WTC11 (cell line): Measurements from ENCODE around the gene DYNC1I1. TPM values are rescaled to one million over a fixed set of nuclear protein-coding genes. Genes with fewer than 3 reads are reported as not detected.

Experiments used
- ATAC-seq: fragments of 200-7000 bp; cut with Tn5 transposase; 2 replicates; pipeline ENCODE4 v1.10.0; 2021; ENCODE audit warnings: mild to moderate bottlenecking, moderate library complexity
- CTCF ChIA-PET: fragments of 300-600 bp; sonication (Branson Sonifier 250); formaldehyde crosslinking; loops from one replicate; lab custom pipeline; 2021; ENCODE audit warnings: antibody characterized with exemption; lab: Charles Lee
- POLR2A ChIA-PET: fragments of 350-600 bp; sonication (Branson Sonifier 250); formaldehyde crosslinking; loops from one replicate; lab custom pipeline; 2021; ENCODE audit warnings: antibody characterized with exemption; lab: Charles Lee
- DNase-seq: peaks from one replicate; pipeline ENCODE4 v3.0.0; 2021; ENCODE audit warnings: low spot score
- H3K27ac Mint-ChIP-seq: 2 replicates; pipeline ENCODE4 v1.8.0; 2021; ENCODE audit warnings: mixed read lengths
- H3K27me3 Mint-ChIP-seq: 2 replicates; pipeline ENCODE4 v1.8.0; 2021; ENCODE audit warnings: low read depth, mild to moderate bottlenecking, moderate library complexity, mixed read lengths
- H3K36me3 Mint-ChIP-seq: 2 replicates; pipeline ENCODE4 v1.8.0; 2021; ENCODE audit warnings: mixed read lengths
- H3K4me1 Mint-ChIP-seq: 2 replicates; pipeline ENCODE4 v1.8.0; 2022; ENCODE audit warnings: mixed read lengths
- H3K4me3 Mint-ChIP-seq: 2 replicates; pipeline ENCODE4 v1.8.0; 2021; ENCODE audit warnings: mild to moderate bottlenecking, moderate library complexity, mixed read lengths
- H3K9me3 Mint-ChIP-seq: 2 replicates; pipeline ENCODE4 v1.8.0; 2021; ENCODE audit warnings: mixed read lengths
- E2F5 ChIP-seq: sonication (generic); formaldehyde crosslinking; IDR thresholded peaks from 2 replicates; pipeline ENCODE4 v1.8.1; 2022; ENCODE audit warnings: mild to moderate bottlenecking, moderate library complexity, missing genetic modification reagents
- FOXP1 ChIP-seq: sonication (generic); formaldehyde crosslinking; IDR thresholded peaks from 2 replicates; pipeline ENCODE4 v1.8.0; 2022; ENCODE audit warnings: missing genetic modification reagents, mild to moderate bottlenecking, moderate library complexity, borderline replicate concordance
- HMGA2 ChIP-seq: fragments of 250-450 bp; sonication (Bioruptor Pico); IDR thresholded peaks from 2 replicates; pipeline ENCODE4 v1.4.0; 2021; ENCODE audit warnings: mild to moderate bottlenecking, moderate library complexity
- JUN ChIP-seq: sonication (generic); formaldehyde crosslinking; IDR thresholded peaks from 2 replicates; pipeline ENCODE4 v1.8.0; 2023; ENCODE audit warnings: mild to moderate bottlenecking, missing genetic modification reagents
- NFATC4 ChIP-seq: fragments of 250-450 bp; sonication (Bioruptor Pico); IDR thresholded peaks from 2 replicates; pipeline ENCODE4 v1.9.0; 2021; ENCODE audit warnings: mild to moderate bottlenecking
- NR3C1 ChIP-seq: sonication (generic); formaldehyde crosslinking; conservative IDR thresholded peaks from 2 replicates; pipeline ENCODE4 v1.8.1; 2023; ENCODE audit warnings: low read depth, mild to moderate bottlenecking, missing genetic modification reagents
- SMAD3 ChIP-seq: sonication (generic); formaldehyde crosslinking; IDR thresholded peaks from 2 replicates; pipeline ENCODE4 v1.8.0; 2022; ENCODE audit warnings: missing genetic modification reagents, mild to moderate bottlenecking, borderline replicate concordance
- STAT6 ChIP-seq: sonication (generic); formaldehyde crosslinking; conservative IDR thresholded peaks from 2 replicates; pipeline ENCODE4 v1.8.1; 2023; ENCODE audit warnings: mild to moderate bottlenecking, low read depth, missing genetic modification reagents, moderate library complexity
- TCF7 ChIP-seq: sonication (generic); formaldehyde crosslinking; IDR thresholded peaks from 2 replicates; pipeline ENCODE4 v1.8.0; 2022; ENCODE audit warnings: mild to moderate bottlenecking, low read depth, missing genetic modification reagents, moderate library complexity
- ZNF263 ChIP-seq: sonication (generic); formaldehyde crosslinking; IDR thresholded peaks from 2 replicates; pipeline ENCODE4 v1.8.1; 2022; ENCODE audit warnings: low read depth, mild to moderate bottlenecking, moderate library complexity, missing genetic modification reagents
- ZNF423 ChIP-seq: fragments of 250-450 bp; sonication (Bioruptor Pico); IDR thresholded peaks from 2 replicates; pipeline ENCODE4 v2.1.2; 2022; ENCODE audit warnings: mild to moderate bottlenecking, moderate library complexity
- ZNF671 ChIP-seq: fragments of 250-450 bp; sonication (Bioruptor Pico); IDR thresholded peaks from 2 replicates; pipeline ENCODE4 v1.8.0; 2021; ENCODE audit warnings: mild to moderate bottlenecking
- total RNA-seq: library from RNA; stranded (reverse); gene quantifications from 3 replicates; pipeline ENCODE4 v1.2.3, GENCODE V29; 2021
- TF ChIP-seq, protein P1 (sequence below): sonication (generic); formaldehyde crosslinking; IDR thresholded peaks from 2 replicates; pipeline ENCODE4 v1.8.0; 2023; ENCODE audit warnings: missing genetic modification reagents
- TF ChIP-seq, protein P2 (sequence below): sonication (generic); formaldehyde crosslinking; IDR thresholded peaks from 2 replicates; pipeline ENCODE4 v1.8.1; 2023; ENCODE audit warnings: mild to moderate bottlenecking, missing genetic modification reagents
- TF ChIP-seq, protein P3 (sequence below): fragments of 250-450 bp; sonication (Bioruptor Pico); IDR thresholded peaks from 2 replicates; pipeline ENCODE4 v1.9.0; 2021; ENCODE audit warnings: mild to moderate bottlenecking, borderline replicate concordance

The DYNC1I1 gene
- total RNA-seq, 1 experiment from 2014 or later = 2.8 TPM

DNA sequence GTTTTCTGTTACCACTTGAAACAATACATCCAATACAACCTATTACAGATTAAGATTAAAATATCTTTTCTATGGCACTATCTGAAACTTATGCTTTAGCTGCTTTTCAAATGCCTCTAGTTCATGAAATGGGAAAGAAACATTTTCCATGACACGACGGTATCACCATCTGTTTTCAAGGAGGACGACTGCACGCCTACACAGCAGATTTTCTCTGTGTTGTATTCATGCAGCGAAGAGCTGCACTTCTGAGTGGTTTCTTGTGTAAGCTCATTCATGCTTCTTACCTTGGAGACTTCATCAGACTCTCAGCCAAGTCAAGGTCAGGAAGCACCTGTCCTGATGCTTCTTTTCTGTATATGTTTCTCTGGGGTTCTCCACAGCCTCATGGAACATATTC lies 179.2 kb downstream of the DYNC1I1 start:
- DNase-seq = no peak
- H3K27me3 Mint-ChIP-seq = no peaks in the 10 kb centered on the region
- no peak for ATAC-seq
- H3K4me1 Mint-ChIP-seq = no peaks in the 10 kb centered on the region; the same call in 1 of the 2 replicates
- H3K9me3 Mint-ChIP-seq = no peaks in the 10 kb centered on the region
- no peak overlapping the region for H3K4me3 Mint-ChIP-seq
- POLR2A ChIA-PET = no interaction called here
- no peak for TF ChIP-seq NFATC4 (CRISPR knock-in tag)
- TF ChIP-seq ZNF263 (CRISPR knock-in tag) = no peak
- no peak for TF ChIP-seq FOXP1
- no peak for TF ChIP-seq E2F5 (CRISPR knock-in tag)
- TF ChIP-seq STAT6 (CRISPR knock-in tag) = no peak
- TF ChIP-seq, protein P1, sequence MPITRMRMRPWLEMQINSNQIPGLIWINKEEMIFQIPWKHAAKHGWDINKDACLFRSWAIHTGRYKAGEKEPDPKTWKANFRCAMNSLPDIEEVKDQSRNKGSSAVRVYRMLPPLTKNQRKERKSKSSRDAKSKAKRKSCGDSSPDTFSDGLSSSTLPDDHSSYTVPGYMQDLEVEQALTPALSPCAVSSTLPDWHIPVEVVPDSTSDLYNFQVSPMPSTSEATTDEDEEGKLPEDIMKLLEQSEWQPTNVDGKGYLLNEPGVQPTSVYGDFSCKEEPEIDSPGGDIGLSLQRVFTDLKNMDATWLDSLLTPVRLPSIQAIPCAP (CRISPR knock-in tag) = no peak
- TF ChIP-seq, protein P2, sequence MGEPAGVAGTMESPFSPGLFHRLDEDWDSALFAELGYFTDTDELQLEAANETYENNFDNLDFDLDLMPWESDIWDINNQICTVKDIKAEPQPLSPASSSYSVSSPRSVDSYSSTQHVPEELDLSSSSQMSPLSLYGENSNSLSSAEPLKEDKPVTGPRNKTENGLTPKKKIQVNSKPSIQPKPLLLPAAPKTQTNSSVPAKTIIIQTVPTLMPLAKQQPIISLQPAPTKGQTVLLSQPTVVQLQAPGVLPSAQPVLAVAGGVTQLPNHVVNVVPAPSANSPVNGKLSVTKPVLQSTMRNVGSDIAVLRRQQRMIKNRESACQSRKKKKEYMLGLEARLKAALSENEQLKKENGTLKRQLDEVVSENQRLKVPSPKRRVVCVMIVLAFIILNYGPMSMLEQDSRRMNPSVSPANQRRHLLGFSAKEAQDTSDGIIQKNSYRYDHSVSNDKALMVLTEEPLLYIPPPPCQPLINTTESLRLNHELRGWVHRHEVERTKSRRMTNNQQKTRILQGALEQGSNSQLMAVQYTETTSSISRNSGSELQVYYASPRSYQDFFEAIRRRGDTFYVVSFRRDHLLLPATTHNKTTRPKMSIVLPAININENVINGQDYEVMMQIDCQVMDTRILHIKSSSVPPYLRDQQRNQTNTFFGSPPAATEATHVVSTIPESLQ (CRISPR knock-in tag) = no peak
- H3K36me3 Mint-ChIP-seq = no peaks in the 10 kb centered on the region
- CTCF ChIA-PET = no interaction called here
- H3K27ac Mint-ChIP-seq = no peak overlapping the region

- Mint-ChIP-seq H3K27me3 (no peaks in the 10 kb centered on the region), H3K36me3 (no peaks in the 10 kb centered on the region), H3K27ac (no peak overlapping the region), H3K4me1 (no peaks in the 10 kb centered on the region; the same call in 1 of the 2 replicates), H3K9me3 (no peaks in the 10 kb centered on the region), H3K4me3 (no peak overlapping the region)
- TF ChIP-seq, protein P3, sequence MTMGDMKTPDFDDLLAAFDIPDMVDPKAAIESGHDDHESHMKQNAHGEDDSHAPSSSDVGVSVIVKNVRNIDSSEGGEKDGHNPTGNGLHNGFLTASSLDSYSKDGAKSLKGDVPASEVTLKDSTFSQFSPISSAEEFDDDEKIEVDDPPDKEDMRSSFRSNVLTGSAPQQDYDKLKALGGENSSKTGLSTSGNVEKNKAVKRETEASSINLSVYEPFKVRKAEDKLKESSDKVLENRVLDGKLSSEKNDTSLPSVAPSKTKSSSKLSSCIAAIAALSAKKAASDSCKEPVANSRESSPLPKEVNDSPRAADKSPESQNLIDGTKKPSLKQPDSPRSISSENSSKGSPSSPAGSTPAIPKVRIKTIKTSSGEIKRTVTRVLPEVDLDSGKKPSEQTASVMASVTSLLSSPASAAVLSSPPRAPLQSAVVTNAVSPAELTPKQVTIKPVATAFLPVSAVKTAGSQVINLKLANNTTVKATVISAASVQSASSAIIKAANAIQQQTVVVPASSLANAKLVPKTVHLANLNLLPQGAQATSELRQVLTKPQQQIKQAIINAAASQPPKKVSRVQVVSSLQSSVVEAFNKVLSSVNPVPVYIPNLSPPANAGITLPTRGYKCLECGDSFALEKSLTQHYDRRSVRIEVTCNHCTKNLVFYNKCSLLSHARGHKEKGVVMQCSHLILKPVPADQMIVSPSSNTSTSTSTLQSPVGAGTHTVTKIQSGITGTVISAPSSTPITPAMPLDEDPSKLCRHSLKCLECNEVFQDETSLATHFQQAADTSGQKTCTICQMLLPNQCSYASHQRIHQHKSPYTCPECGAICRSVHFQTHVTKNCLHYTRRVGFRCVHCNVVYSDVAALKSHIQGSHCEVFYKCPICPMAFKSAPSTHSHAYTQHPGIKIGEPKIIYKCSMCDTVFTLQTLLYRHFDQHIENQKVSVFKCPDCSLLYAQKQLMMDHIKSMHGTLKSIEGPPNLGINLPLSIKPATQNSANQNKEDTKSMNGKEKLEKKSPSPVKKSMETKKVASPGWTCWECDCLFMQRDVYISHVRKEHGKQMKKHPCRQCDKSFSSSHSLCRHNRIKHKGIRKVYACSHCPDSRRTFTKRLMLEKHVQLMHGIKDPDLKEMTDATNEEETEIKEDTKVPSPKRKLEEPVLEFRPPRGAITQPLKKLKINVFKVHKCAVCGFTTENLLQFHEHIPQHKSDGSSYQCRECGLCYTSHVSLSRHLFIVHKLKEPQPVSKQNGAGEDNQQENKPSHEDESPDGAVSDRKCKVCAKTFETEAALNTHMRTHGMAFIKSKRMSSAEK (CRISPR knock-in tag) = no peak
- no peak for TF ChIP-seq ZNF671 (CRISPR knock-in tag)
- TF ChIP-seq NR3C1 (CRISPR knock-in tag) = no peak
- no peak for TF ChIP-seq SMAD3 (CRISPR knock-in tag)
- no peak for TF ChIP-seq JUN (CRISPR knock-in tag)
- no peak for TF ChIP-seq TCF7 (CRISPR knock-in tag)
- no peak for TF ChIP-seq ZNF423 (CRISPR knock-in tag)
- no peak for TF ChIP-seq STAT6 (CRISPR knock-in tag)
- no peak for TF ChIP-seq HMGA2
- ChIA-PET POLR2A (no interaction called here), CTCF (no interaction called here)
- ATAC-seq (no peak), DNase-seq (no peak)
Measured at GRCh38 chr7:95951997-95952795, 179.8 kb downstream of the DYNC1I1 start.
